Measurements from ENCODE around the gene GALNT8.
"Not testable (repeated sequence)": the region's sequence is repeated elsewhere in the genome, so short reads cannot be mapped to it uniquely, and the experiment has no call there.

Gene GALNT8, protein sequence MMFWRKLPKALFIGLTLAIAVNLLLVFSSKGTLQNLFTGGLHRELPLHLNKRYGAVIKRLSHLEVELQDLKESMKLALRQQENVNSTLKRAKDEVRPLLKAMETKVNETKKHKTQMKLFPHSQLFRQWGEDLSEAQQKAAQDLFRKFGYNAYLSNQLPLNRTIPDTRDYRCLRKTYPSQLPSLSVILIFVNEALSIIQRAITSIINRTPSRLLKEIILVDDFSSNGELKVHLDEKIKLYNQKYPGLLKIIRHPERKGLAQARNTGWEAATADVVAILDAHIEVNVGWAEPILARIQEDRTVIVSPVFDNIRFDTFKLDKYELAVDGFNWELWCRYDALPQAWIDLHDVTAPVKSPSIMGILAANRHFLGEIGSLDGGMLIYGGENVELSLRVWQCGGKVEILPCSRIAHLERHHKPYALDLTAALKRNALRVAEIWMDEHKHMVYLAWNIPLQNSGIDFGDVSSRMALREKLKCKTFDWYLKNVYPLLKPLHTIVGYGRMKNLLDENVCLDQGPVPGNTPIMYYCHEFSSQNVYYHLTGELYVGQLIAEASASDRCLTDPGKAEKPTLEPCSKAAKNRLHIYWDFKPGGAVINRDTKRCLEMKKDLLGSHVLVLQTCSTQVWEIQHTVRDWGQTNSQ

DNA sequence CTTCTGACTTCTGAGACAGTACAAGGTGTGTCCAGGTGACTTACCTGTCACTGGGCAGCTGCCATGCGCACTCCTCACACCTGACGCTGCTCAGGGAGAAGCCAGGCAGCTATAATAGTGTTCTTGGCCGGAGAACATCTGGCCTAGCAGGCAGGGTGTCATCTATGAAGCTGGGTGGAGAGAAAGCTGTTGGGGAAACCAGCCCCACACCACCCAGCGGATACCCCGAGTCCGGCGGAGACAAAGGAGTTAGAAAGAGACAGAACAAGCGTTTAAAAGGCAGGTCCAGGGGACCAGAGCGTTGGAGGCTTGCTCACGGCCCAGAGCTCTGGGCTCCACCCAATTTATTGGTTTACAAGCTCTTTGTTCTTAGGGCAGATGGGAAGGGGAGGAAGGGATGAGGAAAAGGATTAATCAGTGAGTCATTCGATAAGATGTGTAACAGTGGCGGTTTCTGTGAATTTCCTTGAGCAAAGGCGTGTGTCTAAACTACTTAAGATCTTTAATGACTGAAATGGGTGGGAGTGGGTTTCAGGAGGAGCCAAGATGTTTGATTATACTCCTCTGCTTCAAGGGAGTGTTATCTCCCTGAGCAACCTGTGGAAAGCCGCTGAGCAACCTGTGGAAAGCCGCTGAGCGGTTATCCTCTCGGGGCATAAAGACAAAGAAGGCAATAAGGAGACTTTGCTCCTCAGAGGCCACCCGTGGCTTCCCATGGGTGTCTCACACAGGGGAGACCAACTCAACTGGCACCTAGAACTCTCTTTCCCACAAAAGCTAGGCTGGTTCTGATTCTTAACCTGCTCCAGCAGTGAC lies at the start of gene GALNT8:
GALNT8 (plus strand) TSS at position 580 of the 816 bp plus-strand sequence. CDS start 278 bp downstream, outside the sequence.
- DNase-seq (ENCODE audit: low read depth in 2 of 2), result no peak

DNA sequence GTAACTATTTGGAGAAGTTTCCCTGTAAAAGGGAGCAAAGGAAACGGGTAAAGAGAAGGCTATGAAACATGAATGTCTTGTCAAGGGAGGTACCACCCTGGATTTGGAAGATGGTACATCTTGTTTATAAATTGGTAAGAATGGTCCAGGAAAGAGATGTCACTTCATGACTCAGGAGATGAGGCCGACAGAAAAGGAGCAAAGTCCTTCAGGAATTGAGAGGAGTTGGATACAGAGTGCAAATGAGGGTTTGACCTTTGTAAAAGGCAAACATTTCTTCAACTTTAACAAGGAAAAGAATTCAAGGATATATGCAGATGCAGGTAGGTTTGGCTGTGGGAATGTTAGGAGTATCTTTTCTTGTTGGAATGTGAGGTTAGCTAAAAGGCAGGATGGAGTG lies 40.5 kb upstream of the GALNT8 start:
- DNase-seq (ENCODE audit: low read depth in 2 of 2), result no peak

DNA sequence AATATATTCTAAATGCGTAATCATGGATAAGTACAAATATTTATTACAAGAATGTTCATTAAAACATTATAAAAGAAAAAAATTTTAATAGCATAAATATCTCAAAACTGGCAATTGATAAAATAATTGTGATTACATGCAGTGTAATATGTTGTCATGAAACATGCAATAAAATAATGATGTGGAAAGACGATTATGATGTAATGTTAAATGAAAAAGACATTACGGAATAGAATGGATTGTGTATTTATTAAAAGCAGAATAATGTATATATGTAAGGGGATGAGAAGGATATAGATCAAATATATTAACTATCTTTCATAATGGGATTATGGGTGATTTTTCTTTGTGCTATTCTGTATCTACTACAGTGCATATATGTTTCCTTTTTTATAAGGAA lies 38.5 kb upstream of the GALNT8 start:
- no peak for DNase-seq (ENCODE audit: low read depth in 2 of 2)

DNA sequence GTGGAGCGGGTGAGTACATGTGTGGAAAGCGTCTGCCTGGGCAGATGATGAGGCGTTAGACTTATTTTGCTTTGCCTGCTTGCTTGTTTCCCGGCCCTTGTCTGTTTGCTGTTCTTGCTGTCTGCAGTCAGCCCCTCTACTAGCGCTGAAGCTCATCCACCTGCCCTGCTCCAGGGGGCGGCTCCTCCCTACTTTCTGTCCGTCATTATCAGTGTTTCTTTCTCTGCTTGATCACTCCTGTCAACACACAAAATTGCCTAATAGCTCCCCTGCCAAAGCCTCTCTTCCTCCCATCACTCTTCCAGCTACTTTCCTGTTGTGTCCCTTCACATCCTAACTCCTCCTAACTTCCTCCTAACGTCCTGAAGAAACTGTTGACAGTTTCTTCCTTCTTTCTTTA lies 34.9 kb upstream of the GALNT8 start:
- DNase-seq (ENCODE audit: low read depth in 2 of 2), result no peak

DNA sequence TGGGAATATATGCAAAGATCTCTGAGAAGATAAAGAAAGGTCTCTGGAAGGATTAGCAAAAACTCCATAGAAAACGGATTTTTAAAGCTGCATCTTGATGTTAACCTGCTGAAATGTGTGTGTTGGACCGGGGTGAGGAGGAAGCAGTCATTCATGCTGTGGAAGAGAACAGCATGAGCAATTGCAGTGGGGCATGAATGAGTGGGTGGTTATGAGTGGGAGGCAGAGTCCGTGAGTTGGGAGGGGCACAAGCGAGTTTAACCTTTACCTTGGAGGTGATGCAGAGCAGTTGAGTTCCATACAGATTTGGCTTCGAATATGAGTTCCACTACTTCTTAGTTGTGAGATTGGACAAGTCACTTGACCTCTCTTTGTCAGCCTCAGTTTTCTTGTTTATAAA lies 29.4 kb upstream of the GALNT8 start:
- no peak for DNase-seq (ENCODE audit: low read depth in 2 of 2)

DNA sequence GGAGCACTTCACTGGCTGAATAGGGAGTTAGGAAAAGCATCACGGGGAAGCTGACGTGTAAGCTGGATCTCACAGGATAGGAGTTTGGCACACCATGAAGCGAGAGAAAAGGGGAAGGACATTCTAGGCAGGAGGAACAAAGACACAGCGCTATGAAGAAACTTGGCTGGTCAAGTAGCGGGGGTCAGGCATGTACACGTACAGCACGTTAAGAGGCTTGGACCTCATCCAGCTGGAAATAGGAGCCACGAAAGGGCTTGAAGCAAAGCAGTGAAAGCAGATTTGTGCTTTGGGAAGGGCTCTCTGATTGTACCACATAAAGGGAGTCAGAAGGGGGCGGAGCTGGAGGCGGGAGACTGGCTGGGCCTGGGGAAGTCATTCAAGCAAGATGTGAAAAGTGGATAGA lies 19.6 kb upstream of the GALNT8 start:
- no peak for DNase-seq (ENCODE audit: low read depth in 2 of 2)

DNA sequence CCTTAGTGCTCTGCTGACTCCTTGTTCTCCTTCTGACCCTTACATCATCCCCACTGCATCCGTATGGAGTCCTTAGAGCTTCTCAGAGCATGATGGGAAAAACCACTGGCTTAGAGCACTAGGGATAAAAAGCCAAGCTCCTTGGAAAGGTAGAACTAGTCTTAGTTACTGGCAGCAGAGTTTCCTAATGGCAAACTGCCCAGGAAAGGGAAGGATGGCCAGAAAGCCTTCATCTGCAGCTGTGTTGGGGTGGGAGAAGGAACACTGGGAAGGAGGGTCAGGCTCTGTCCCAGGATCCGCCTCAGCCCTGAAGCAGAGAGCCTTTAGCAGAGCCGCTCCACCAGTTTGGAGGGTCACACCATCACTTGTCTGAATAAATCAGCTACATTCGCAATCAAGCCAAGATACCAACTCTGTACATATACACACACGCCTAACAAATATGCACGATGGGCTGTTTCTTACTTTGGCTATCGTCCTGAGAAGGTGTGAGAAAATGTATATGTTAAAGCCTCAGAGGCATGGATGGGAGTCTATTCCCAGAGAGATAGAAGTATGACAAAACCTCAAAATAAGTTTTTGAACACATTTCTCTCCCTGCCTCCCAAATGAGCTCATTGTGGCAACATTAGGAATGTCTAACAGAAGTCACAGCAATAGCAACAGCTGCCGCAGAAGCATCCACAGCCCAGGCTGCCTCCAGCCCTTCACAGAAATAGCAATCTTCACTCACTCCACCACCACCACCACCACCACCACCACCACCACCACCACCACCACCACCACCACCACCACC lies 18.6 kb upstream of the GALNT8 start:
- no peak for DNase-seq (ENCODE audit: low read depth in 2 of 2)

DNA sequence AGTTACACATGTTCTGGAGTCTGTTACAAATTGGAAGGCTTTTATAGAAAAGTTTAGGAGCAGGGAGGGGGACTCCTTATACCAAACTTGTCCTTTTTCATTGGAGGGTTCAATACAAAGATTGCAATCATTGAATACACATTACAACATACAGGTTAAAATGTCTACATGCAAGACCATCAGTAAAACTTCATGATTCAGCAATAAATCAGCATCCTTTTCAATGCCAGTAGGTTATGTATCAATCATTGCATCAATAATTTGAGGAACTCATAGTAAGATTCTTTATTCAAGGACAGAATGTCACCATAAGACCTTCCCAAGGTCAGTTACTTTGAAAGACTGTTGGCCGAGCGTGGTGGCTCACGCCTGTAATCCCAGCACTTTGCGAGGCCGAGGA lies 16.5 kb upstream of the GALNT8 start:
- no peak for DNase-seq (ENCODE audit: low read depth in 2 of 2)

DNA sequence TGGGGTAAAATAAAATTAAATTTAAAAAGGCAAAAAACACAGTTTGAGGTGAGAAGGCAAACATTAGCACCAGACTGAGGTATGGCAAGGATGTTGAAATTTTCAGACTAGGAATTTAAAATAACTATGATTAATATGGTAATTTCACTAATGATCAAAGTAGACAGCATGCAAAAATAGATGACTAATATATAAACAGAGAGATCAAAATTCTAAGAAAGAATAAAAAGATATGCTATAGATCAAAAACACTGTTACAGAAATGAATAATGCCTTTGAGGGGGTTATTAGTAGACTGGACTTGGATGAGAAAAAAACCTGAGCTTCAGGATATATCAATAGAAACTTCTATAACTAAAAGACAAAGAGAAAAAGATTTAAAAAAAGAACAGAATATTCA lies 14.4 kb upstream of the GALNT8 start:
- no peak for DNase-seq (ENCODE audit: low read depth in 2 of 2)

DNA sequence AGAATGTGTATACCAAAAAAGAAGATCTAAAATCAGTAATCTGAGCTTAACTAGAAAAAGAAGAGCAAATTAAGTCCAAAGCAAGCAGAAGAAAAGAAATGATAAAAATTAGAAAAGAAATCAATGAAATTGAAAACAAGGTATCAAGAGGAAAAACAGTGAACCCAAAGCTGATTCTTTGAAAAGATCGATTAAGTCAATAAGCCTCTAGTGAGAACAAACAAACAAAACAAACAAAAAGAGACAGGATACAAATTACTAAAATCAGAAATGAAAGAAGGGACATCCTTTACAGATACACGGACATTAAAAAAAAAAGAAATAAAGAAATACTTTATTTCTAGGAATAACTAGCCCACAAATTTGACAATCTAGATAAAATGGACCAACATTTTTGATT lies 12.9 kb upstream of the GALNT8 start:
- DNase-seq (ENCODE audit: low read depth in 2 of 2), result no peak

DNA sequence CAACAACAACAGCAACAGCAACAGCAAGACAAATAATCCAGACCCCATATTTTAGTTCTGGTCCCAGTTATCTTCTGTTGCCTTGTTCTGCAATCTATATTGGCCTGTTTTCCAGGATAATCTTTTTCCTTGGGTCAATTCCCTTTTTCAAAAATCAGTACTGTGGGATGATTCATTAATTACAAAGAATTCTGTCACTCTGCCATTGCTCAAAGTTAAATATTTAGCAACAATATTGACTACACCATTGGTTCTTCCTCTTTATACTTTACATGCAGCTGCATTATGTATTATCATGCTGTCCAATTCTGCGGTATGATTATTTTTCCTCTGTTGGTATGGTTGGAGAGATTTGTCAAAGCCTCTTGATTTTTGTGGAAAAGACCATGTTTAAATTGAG lies 10.1 kb upstream of the GALNT8 start:
- DNase-seq (ENCODE audit: low read depth in 2 of 2), result no peak

DNA sequence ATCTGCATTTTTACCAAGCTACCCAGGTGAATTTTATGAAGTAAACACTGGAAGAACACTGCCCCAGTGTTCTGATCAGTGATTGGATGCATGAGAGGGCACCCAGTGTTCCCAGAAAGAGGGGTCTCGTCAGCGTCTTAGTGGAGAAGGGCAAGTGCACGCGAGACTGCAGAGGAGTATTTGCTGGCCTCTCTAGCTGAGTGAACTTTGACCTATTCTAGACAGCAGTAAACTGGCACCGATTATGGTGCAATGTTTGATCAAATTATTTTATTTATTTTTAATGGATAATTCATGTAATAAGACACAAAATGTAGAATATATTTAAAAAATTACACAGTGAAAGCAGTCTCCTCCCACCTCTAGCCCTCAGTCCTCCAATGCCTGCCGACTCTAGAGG lies 5.3 kb upstream of the GALNT8 start:
- no peak for DNase-seq (ENCODE audit: low read depth in 2 of 2)

DNA sequence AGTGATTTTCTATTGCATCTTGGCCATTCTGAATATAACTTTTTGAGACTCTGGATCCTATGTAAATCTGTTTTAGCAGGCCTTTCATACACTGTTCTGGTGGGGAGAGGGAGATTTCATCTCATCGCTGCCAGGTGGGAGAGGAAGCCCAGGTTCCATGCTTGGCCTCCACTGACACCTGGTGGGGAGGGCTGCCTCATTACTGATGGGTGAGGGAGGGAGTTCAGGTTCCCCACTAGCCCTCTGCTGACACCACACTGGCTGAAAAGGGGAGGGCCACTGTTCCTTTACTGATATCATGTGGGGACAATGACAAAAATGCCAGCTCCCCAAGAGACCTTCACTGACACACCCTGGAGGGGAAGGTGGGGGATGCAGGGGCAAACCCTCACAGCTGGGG lies 2.4 kb upstream of the GALNT8 start:
- no peak for DNase-seq (ENCODE audit: low read depth in 2 of 2)

DNA sequence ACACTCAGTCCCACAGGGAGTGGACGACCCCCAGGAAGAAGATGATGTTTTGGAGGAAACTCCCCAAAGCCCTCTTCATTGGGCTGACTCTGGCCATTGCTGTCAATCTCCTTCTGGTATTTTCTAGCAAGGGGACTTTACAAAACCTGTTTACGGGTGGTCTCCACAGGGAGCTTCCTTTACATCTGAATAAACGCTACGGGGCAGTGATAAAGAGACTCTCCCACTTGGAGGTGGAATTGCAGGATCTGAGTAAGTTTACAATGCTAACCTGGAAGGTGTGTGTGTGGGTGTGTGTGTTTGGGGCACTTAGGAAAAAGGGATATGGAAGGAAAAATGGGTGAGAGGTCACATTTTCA lies 416 bp downstream of the GALNT8 start:
- no peak for DNase-seq (ENCODE audit: low read depth in 2 of 2)

DNA sequence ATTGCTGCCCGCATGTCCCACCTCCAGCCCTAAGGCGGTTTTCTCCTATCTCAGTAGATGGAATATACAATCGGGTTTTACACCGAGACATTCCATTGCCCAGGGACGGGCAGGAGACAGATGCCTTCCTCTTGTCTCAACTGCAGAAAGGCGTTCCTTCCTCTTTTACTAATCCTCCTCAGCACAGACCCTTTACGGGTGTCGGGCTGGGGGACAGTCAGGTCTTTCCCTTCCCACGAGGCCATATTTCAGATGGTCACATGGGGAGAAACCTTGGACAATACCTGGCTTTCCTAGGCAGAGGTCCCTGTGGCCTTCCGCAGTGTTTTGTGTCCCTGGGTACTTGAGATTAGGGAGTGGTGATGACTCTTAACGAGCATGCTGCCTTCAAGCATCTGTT lies 1.4 kb downstream of the GALNT8 start:
- not testable (repeated sequence) for DNase-seq (ENCODE audit: low read depth in 2 of 2)

DNA sequence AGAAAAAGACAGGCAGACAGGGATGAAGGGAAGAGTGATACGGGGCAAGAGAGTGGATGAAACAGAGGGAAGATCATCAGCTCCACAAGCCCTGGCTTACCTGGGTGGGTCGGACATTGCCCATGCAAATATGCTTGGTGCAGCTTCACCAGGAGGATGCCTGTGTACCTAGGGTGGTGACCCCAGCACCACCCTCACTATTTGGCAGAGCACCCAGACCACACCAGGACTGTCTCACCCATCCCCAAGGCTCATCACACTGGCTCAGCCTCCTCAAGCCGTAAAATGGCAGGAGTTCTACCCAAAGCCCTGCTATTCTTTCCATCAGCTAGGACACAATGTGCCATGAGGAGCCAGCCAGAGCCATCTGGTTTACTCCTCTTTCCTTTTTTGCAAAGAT lies 3.0 kb downstream of the GALNT8 start:
- no peak for DNase-seq (ENCODE audit: low read depth in 2 of 2)

DNA sequence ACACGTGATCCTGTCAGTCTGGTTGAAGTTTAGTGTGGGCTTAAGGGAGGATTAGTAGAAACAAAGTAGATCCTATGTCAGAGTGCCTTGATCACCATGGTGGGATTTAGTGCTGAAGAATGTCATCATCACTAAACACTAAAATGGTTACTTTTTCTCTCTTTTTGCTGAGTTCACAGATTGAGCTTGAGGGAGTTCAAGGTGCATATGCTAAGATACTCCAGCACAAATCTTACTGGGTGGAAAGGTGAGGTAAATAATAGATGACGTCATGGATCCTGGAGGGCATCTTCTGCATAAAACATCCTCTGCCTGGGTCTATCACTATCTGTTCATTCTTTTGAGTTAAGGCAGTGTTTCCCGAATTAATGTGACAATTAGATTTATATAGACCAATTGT lies 4.9 kb downstream of the GALNT8 start:
- DNase-seq (ENCODE audit: low read depth in 2 of 2), result no peak

DNA sequence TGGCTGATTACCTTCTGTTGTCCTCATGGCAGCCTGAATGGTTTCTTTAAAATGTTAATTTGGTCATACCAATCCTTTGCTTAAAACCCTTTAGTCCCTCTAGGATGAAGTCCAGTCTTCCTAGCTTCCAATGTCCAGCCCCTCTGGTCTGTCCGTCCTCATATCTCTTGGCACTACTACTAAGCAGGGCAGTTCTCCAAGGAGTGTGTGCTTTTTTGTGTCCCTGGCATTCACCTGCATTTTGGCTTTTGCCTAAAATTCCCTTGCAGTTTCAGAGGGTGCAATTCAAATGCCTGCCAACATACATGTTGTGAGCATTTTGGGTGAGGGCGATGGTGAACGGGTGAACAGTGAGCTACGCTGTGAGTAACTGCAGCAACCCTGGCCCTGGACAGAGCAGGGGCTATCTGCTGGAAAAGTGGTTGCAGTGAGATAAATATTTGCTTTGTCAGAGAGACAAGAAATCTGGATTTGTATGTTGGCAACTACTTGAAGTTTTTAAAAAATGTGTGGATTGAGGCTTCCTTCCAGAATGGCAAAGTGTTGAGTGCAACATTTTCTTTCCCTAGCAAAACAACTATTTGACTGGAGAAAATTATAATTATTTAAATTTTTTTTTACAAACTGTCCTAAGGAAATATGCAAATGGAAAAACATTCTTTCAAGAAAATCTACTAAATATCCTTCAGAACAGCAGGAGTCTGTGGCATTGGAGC lies 14.6 kb downstream of the GALNT8 start:
- no peak for DNase-seq (ENCODE audit: low read depth in 2 of 2)

DNA sequence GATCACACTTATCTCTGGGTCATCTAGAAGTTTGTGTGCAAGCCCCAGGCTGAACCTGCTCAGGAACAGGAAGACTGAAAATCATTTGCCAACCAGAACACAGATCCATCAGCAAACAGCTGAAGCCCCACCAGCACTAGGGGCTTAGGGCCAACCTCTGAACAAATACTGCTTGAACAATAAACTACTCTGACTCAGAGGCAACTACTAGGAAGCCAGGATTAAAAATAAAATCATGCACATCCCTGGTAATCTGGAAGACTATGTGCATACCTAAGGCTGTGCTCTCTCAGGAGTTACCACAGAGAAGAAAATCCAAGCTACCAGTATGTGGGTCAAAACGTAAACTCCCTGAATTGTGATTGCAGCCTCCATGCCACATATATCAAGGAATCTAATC lies 15.9 kb downstream of the GALNT8 start:
- DNase-seq (ENCODE audit: low read depth in 2 of 2), result no peak

DNA sequence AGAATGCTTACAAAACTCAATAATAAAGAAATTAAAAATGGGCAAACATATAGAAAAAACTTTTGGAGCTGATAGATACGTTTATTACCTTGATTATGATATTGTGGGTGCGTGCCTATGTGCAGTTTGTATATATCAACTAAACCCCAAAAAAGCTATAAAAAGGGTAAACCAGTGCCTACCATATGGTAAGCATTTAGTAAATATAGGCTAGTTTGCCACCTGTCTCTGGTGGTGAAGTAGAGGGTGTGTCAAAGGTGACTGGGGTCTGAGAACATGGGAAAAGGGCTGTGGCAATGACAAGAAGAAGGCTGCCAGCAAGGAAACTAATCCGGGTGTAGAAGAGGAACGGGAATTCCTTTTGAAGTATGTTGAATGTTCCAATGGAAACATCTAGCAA lies 18.3 kb downstream of the GALNT8 start:
- no peak for DNase-seq (ENCODE audit: low read depth in 2 of 2)

DNA sequence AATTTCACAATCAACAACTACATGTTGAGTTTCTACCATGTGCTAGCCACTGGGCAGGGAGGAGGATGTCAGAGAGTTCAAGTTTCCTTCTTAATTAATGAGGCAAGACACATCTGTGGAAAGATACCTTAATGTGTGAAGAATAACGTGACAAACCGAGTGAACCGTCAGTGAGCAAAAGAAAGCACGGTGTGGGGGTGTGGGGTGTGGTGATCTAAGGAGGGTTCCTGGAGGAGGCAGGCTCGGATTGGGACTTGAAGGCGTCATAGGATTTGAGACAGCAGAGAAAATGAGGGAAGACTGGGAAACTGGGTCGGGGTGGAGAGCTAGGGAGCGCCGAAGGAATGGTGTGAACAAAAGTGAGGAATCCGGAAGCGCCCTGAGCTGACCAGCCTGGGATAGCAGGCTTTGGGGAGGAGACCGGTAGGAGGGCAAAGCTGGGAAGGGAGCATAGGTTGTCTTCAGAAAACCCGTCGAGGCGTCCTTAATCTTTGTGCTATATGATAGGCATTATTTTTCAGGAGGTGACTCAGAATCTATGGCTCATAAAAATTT lies 22.3 kb downstream of the GALNT8 start:
- DNase-seq (ENCODE audit: low read depth in 2 of 2), result no peak

Data from stimulated activated CD8-positive, alpha-beta memory T cell treated with anti-CD3 and anti-CD28 coated beads, Interleukin-2, amount 100 ng/mL, for 1 hour (primary cell).